Left ventricle myocardium inferior (tissue), 1 donor: Measurements from ENCODE around the gene NCKIPSD. TPM values are rescaled to one million over a fixed set of nuclear protein-coding genes. Genes with fewer than 3 reads are reported as not detected.

Source experiments
- DNase-seq: peaks from one replicate; pipeline ENCODE4 v3.0.0-alpha.2; 2020
- H3K27ac ChIP-seq: fragments of 200-600 bp; replicated peaks from 2 replicates; pipeline ENCODE4 v1.8.0; 2021
- H3K27me3 ChIP-seq: fragments of 200-600 bp; 2 replicates; pipeline ENCODE4 v1.8.0; 2021; ENCODE audit warnings: low read depth
- H3K36me3 ChIP-seq: fragments of 200-600 bp; 2 replicates; pipeline ENCODE4 v1.8.0; 2021
- H3K4me1 ChIP-seq: fragments of 200-600 bp; 2 replicates; pipeline ENCODE4 v1.8.0; 2021
- H3K4me3 ChIP-seq: fragments of 200-600 bp; 2 replicates; pipeline ENCODE4 v1.8.0; 2021; ENCODE audit warnings: mild to moderate bottlenecking, moderate library complexity
- H3K9me3 ChIP-seq: fragments of 200-600 bp; replicated peaks from 2 replicates; pipeline ENCODE4 v1.8.0; 2021
- intact Hi-C: fragments of 100-400 bp; cut with micrococcal nuclease; formaldehyde crosslinking; loops from one replicate; pipeline ENCODE4 v1.11.0; 2022
- total RNA-seq: library from RNA; stranded (reverse); fragmentation: NEBNext Ultra II Directional; extraction: Animal tissue kit (Norgen Biotek cat#: 25700); gene quantifications from one replicate; pipeline ENCODE4 v1.2.1, GENCODE V29; 2021
- TF ChIP-seq, protein P1 (sequence below): fragments of 200-600 bp; IDR thresholded peaks from 2 replicates; pipeline ENCODE4 v1.8.0; 2021; ENCODE audit warnings: antibody characterized with exemption, mild to moderate bottlenecking, borderline replicate concordance
- donor health status: DM: no; HTN: yes; CAD: no; lungs with severe emphysema.

The NCKIPSD gene
- total RNA-seq, 1 donor from 2014 or later: 17.0 TPM

DNA sequence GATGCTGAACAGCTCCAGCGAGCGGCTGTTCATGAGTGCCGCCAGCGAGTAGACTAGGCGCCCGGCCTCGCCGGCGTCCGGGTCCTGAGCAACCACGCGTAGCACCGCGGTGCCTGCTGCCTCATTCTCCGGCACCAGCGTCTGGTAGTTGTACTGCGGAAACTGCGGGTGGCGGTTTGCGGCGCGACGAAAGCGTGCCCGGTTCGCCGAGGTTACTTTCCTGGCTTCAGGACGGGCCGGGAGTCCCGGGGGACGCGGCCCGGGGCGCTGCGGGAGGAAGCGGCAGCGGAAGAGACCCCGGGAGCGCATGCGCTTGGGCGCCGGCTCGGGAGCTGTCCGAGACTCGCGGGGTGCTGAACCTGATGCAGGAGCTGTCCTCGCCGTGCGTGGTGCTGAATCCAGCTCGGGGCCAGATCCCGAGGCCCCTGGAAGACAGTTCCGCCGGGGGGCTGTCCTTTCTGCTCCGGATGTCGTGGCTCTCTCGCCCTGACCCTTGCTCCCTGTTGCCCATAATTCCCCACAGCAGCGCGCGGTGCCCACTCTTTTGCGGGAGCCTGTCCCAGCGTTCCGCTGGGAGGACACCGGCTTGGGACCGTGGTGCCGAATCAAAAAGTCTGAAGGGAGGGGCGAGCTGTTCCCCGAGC is 24.1 kb downstream of the NCKIPSD start:
- peak; percentile 61 for DNase-seq
- H3K4me3 ChIP-seq: peak overlapping the region; percentile 62
- peaks cover 50% of the 10 kb centered on the region for H3K27me3 ChIP-seq
- intact Hi-C loops: no loop called here
- H3K27ac ChIP-seq: no peak overlapping the region
- no peaks in the 10 kb centered on the region for H3K36me3 ChIP-seq
- TF ChIP-seq, protein P1, sequence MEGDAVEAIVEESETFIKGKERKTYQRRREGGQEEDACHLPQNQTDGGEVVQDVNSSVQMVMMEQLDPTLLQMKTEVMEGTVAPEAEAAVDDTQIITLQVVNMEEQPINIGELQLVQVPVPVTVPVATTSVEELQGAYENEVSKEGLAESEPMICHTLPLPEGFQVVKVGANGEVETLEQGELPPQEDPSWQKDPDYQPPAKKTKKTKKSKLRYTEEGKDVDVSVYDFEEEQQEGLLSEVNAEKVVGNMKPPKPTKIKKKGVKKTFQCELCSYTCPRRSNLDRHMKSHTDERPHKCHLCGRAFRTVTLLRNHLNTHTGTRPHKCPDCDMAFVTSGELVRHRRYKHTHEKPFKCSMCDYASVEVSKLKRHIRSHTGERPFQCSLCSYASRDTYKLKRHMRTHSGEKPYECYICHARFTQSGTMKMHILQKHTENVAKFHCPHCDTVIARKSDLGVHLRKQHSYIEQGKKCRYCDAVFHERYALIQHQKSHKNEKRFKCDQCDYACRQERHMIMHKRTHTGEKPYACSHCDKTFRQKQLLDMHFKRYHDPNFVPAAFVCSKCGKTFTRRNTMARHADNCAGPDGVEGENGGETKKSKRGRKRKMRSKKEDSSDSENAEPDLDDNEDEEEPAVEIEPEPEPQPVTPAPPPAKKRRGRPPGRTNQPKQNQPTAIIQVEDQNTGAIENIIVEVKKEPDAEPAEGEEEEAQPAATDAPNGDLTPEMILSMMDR: no peak
- no peaks in the 10 kb centered on the region for H3K9me3 ChIP-seq
- peaks cover 39% of the 10 kb centered on the region for H3K4me1 ChIP-seq

DNA sequence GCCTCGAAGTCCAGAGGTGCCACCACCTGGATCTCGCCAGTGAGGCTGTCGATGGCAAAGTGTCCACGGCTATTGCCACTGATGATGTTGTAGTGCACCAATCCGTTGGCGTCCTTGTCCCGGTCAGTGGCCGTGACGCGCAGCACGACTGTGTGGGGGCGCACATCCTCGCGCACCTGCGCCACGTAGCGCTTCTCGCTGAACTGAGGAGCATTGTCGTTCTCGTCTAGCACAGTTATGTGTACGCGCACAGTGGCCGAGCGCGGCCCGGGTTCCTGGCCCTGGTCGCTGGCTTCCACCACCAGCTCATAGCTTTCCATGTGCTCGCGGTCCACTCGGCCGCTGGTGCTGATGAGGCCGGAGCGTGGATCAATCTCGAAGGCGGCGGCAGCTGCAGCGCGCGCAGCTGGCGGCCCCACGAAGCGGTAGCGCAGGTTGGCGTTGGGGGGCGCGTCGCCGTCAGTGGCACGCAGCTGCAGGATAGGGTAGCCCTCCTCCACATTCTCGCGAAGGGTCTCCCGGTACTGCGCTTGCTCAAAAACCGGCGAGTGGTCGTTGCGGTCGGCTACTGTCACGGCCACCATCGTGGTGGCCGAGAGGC is 24.8 kb downstream of the NCKIPSD start:
- peak overlapping the region; percentile 62 for H3K4me3 ChIP-seq

DNA sequence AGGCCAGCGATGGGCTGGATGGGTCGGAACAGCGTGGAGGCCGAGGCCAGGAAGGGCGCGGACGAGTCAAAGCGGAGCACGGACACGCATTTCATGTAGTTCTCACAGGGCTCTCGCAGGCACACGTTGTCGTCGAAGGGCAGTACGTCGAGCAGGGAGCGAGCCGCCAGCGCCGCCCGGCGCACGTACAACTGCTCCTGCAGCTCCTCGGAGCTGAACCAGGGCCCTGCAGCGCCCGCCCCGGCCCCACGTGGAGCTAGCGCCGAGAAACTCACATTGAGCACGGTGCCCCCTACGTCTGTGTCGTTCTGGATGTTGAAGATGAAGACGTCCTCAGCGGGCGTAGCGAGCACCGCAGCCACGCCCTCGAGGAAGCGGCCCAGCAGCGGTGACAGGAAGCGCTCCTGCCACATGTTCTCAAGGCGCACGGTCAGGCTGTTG is 28.9 kb downstream of the NCKIPSD start:
- Histone ChIP-seq H3K27me3 (peaks cover 23% of the 10 kb centered on the region), H3K36me3 (no peaks in the 10 kb centered on the region), H3K9me3 (no peaks in the 10 kb centered on the region), H3K4me3 (peak overlapping the region; percentile 78), H3K27ac (peak overlapping the region; percentile 85), H3K4me1 (peaks cover 32% of the 10 kb centered on the region)
- intact Hi-C loops: no loop called here
- TF ChIP-seq, protein P1: no peak
- DNase-seq: no peak

More for the DNA sequence above, 24.8 kb downstream of the NCKIPSD start:
- Histone ChIP-seq H3K9me3 (no peaks in the 10 kb centered on the region), H3K27me3 (peaks cover 50% of the 10 kb centered on the region), H3K27ac (no peak overlapping the region), H3K36me3 (no peaks in the 10 kb centered on the region), H3K4me1 (peaks cover 46% of the 10 kb centered on the region)
- TF ChIP-seq, protein P1: no peak
- DNase-seq: no peak
- intact Hi-C loops: no loop called here

DNA sequence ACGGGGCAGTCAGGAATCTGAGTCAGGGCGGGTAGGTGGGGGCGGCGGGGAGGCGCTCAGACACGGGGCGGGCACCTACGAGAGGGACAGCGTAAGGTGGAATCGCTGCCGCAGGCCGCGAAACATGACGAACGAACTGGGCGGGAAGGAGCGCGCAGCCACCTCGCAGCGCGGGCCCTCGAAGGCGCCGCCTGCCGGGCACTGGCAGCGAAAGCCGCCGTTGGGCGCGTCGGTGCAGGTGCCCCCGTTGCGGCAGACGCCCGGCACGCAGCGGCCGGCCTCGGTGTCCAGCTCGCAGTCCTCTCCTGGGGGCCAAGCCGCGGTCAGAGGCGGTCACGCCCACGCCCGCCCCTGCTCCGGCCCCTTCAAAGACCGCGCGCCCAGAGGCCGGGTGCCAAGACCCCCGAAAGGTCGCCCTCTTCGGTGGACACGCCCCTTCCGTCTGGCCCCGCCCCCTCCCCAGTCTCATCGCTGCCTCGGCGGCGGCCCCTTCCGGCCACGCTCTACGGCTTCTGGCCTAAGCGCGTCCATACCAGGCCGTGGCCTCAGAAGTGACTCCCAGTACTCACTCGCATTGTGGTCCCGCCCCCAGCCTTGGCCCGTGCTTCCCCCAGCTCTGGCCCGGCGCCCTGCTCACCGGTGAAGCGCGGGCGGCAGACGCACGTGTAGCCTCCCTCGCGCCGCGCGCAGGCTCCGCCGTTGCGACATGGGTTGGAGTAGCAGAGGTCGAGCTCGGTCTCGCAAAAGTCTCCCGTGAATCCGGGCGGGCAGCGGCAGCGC is 29.5 kb downstream of the NCKIPSD start:
- DNase-seq: peak; percentile 84
- Histone ChIP-seq H3K27me3 (peaks cover 19% of the 10 kb centered on the region), H3K4me3 (peak overlapping the region; percentile 78), H3K36me3 (no peaks in the 10 kb centered on the region), H3K9me3 (no peaks in the 10 kb centered on the region), H3K27ac (peak overlapping the region; percentile 85), H3K4me1 (peaks cover 26% of the 10 kb centered on the region)
- TF ChIP-seq, protein P1: peak; percentile 76
- intact Hi-C loops: no loop called here

DNA sequence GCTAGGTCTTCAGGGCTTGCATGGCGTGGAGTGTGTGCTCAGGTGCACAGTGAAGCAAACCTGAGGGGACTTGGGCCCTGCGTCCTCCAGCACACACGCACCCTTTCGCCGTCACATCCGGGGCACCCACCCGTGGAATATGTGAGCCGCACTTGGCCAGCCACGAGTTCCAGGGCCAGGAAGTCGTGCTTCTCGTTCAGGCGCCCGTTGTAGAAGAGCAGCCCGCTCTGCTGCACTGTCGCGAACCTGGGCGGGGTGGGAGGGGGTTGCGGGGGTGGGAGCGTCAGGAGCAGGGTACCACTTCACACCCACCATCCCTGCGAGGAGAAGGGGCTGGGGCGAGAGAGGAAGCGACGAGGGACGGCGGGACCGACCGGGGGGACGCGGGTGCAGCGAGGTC is 30.1 kb downstream of the NCKIPSD start:
- Histone ChIP-seq H3K9me3 (no peaks in the 10 kb centered on the region), H3K27me3 (peaks cover 13% of the 10 kb centered on the region), H3K4me3 (peak overlapping the region; percentile 78), H3K36me3 (no peaks in the 10 kb centered on the region), H3K27ac (peak overlapping the region; percentile 85), H3K4me1 (peaks cover 20% of the 10 kb centered on the region)
- intact Hi-C loops: no loop called here
- TF ChIP-seq, protein P1: no peak
- no peak for DNase-seq
